ENCODE data around the gene FANCB. TPM values are rescaled to one million over a fixed set of nuclear protein-coding genes. Genes with fewer than 3 reads are reported as not detected.

The FANCB gene
- total RNA-seq, 1 donor from 2014 or later: 24.5 TPM

DNA sequence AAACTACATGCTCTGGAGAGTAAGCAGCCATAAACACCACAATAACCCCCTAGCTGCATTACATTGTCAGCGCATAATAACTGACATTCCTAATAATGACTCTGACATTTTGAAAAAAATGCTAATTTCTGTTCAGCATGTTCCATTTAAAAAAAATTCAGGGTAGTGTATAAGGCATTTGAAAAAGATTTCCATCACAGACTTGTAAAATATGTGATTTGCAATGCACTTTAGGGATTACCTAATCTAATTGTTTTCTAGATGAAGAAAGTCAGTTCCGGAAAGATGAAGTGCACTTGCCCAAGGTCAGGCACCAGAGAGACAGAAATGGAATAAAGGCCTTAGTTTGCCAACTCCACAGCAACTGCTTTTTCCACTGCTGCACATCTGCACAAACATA is 55.3 kb downstream of the FANCB start:
- Mint-ChIP-seq H3K36me3 (no peaks in the 10 kb centered on the region), H3K4me3 (no peak overlapping the region), H3K4me1 (no peaks in the 10 kb centered on the region), H3K27ac (no peak overlapping the region), H3K9me3 (no peaks in the 10 kb centered on the region), H3K27me3 (ENCODE audit: insufficient read depth, low read depth) (peaks cover 2% of the 10 kb centered on the region)
- no peak overlapping the region for H3K4me3 ChIP-seq
- H3K27ac ChIP-seq: no peak overlapping the region
- no peak overlapping the region for H2AFZ ChIP-seq (replicated peaks)
- DNase-seq (ENCODE audit: low spot score): no peak
- H3K4me1 ChIP-seq: no peaks in the 10 kb centered on the region
- H4K20me1 ChIP-seq (ENCODE audit: low read depth): no peaks in the 10 kb centered on the region
- H3K4me2 ChIP-seq: no peak overlapping the region
- H3K36me3 ChIP-seq: no peaks in the 10 kb centered on the region
- H3K27me3 ChIP-seq: no peaks in the 10 kb centered on the region
- no peaks in the 10 kb centered on the region for H3K79me2 ChIP-seq (ENCODE audit: low read depth)
- H3F3A ChIP-seq (ENCODE audit: low read depth): no peaks in the 10 kb centered on the region
- H3K9me3 ChIP-seq (ENCODE audit: low read depth): peaks cover 5% of the 10 kb centered on the region
- H3K9ac ChIP-seq: no peak overlapping the region
- TF ChIP-seq EZH2phosphoT487 (IDR thresholded peaks at IDR 0.05): no peak
- TF ChIP-seq, protein P1, sequence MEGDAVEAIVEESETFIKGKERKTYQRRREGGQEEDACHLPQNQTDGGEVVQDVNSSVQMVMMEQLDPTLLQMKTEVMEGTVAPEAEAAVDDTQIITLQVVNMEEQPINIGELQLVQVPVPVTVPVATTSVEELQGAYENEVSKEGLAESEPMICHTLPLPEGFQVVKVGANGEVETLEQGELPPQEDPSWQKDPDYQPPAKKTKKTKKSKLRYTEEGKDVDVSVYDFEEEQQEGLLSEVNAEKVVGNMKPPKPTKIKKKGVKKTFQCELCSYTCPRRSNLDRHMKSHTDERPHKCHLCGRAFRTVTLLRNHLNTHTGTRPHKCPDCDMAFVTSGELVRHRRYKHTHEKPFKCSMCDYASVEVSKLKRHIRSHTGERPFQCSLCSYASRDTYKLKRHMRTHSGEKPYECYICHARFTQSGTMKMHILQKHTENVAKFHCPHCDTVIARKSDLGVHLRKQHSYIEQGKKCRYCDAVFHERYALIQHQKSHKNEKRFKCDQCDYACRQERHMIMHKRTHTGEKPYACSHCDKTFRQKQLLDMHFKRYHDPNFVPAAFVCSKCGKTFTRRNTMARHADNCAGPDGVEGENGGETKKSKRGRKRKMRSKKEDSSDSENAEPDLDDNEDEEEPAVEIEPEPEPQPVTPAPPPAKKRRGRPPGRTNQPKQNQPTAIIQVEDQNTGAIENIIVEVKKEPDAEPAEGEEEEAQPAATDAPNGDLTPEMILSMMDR (IDR thresholded peaks at IDR 0.05): no peak
- TF ChIP-seq EZH2 (IDR thresholded peaks at IDR 0.05): no peak

DNA sequence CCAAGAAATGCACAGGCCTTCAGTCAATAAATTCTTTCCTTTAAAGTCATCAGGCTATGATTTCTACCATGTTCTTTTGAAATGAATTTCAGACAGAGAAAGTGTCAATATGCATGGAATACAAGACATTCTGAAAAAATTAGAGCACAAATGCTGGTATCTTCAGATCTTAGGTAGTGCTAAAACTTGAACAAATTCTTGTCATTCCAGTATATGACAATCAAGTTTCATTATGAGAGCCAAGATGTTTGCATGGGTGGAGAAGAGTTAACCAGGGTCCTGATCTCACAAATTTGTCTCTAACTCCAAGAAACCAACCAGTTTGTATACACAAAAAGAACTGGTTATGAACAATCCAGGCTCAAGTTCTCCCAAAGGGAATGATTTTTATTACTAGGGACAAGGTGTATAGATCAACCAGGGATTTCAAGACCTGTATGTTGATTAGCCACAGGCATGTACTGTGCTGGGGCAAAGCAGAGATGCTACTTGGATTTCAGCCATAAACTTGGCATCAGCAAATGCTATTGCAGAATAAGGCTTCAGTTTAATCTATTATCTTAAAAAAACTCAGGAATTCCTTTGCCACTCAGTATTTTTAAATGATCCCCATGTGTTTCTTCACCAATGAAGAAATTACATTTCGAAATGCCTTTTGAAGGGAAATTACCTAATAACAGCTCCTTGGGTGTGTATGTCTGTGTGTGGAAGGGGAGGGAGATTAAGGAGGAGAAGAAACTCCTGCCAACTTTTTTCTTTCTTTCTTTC is 69.7 kb downstream of the FANCB start:
- H3K4me2 ChIP-seq: no peak overlapping the region
- no peak overlapping the region for H3K27ac Mint-ChIP-seq
- no peaks in the 10 kb centered on the region for H3F3A ChIP-seq (ENCODE audit: low read depth)
- no peak overlapping the region for H3K27ac ChIP-seq
- no peaks in the 10 kb centered on the region for H3K36me3 ChIP-seq
- H2AFZ ChIP-seq (replicated peaks): no peak overlapping the region
- H3K9me3 Mint-ChIP-seq: peaks cover 11% of the 10 kb centered on the region
- H3K9ac ChIP-seq: no peak overlapping the region
- H3K4me1 ChIP-seq: no peaks in the 10 kb centered on the region
- H4K20me1 ChIP-seq (ENCODE audit: low read depth): no peaks in the 10 kb centered on the region
- TF ChIP-seq EZH2phosphoT487 (IDR thresholded peaks at IDR 0.05): no peak
- TF ChIP-seq EZH2 (IDR thresholded peaks at IDR 0.05): no peak
- TF ChIP-seq, protein P1 (IDR thresholded peaks at IDR 0.05): no peak
- DNase-seq (ENCODE audit: low spot score): no peak
- no peak overlapping the region for H3K4me3 ChIP-seq
- no peaks in the 10 kb centered on the region for H3K4me1 Mint-ChIP-seq
- H3K27me3 Mint-ChIP-seq (ENCODE audit: insufficient read depth, low read depth): no peaks in the 10 kb centered on the region
- H3K27me3 ChIP-seq: no peaks in the 10 kb centered on the region
- H3K9me3 ChIP-seq (ENCODE audit: low read depth): no peaks in the 10 kb centered on the region
- H3K4me3 Mint-ChIP-seq: no peak overlapping the region
- no peaks in the 10 kb centered on the region for H3K36me3 Mint-ChIP-seq
- H3K79me2 ChIP-seq (ENCODE audit: low read depth): no peaks in the 10 kb centered on the region

- no peaks in the 10 kb centered on the region for H3K36me3 Mint-ChIP-seq
- H3K4me1 ChIP-seq: no peaks in the 10 kb centered on the region
Observed at GRCh38 chrX:14801136-14801535, 71.7 kb downstream of the FANCB start.

More at GRCh38 chrX:14801136-14801535, 71.7 kb downstream of the FANCB start:
- no peak for TF ChIP-seq EZH2 (IDR thresholded peaks at IDR 0.05)
- TF ChIP-seq EZH2phosphoT487 (IDR thresholded peaks at IDR 0.05): no peak
- TF ChIP-seq, protein P1 (IDR thresholded peaks at IDR 0.05): no peak
- no peaks in the 10 kb centered on the region for H3K27me3 ChIP-seq
- H3K9ac ChIP-seq: no peak overlapping the region
- H2AFZ ChIP-seq (replicated peaks): no peak overlapping the region
- Mint-ChIP-seq H3K9me3 (peaks cover 9% of the 10 kb centered on the region), H3K4me1 (no peaks in the 10 kb centered on the region), H3K27me3 (ENCODE audit: insufficient read depth, low read depth) (no peaks in the 10 kb centered on the region), H3K27ac (no peak overlapping the region), H3K4me3 (no peak overlapping the region)
- no peak for DNase-seq (ENCODE audit: low spot score)
- H3K4me2 ChIP-seq: no peak overlapping the region
- no peaks in the 10 kb centered on the region for H3K79me2 ChIP-seq (ENCODE audit: low read depth)
- H3K4me3 ChIP-seq: no peak overlapping the region
- no peaks in the 10 kb centered on the region for H3K36me3 ChIP-seq
- no peaks in the 10 kb centered on the region for H3F3A ChIP-seq (ENCODE audit: low read depth)
- no peaks in the 10 kb centered on the region for H4K20me1 ChIP-seq (ENCODE audit: low read depth)
- no peak overlapping the region for H3K27ac ChIP-seq
- no peaks in the 10 kb centered on the region for H3K9me3 ChIP-seq (ENCODE audit: low read depth)
